Fibroblast of the aortic adventitia (primary cell): ENCODE data around the gene CHRNB2. TPM values are rescaled to one million over a fixed set of nuclear protein-coding genes. Genes with fewer than 3 reads are reported as not detected.
A peak's percentile ranks its signal among the peaks of the same experiment; 100 is the strongest.

Experiments used
- DNase-seq: peaks from one replicate; pipeline ENCODE4 v3.0.0-alpha.2; 2010; ENCODE audit warnings: low read depth
- H3K4me3 ChIP-seq: 2 replicates; pipeline ENCODE4 v1.5.1; 2011; ENCODE audit warnings: low read depth, mild to moderate bottlenecking, control low read depth, low read length, moderate library complexity
- total RNA-seq: library from RNA; depleted of rRNA; stranded (reverse); fragments of >200 nt; gene quantifications from 2 replicates; pipeline ENCODE4 v1.2.3, GENCODE V29; 2012; ENCODE audit warnings: low replicate concordance
- TF ChIP-seq, protein P1 (sequence below): IDR thresholded peaks from 2 replicates; pipeline ENCODE4 v1.5.1; 2011; ENCODE audit warnings: mild to moderate bottlenecking, low read length, control low read depth, inconsistent platforms; ENCODE audit not compliant: insufficient read depth

The CHRNB2 gene
- total RNA-seq, 1 donor: under 0.01 TPM

DNA sequence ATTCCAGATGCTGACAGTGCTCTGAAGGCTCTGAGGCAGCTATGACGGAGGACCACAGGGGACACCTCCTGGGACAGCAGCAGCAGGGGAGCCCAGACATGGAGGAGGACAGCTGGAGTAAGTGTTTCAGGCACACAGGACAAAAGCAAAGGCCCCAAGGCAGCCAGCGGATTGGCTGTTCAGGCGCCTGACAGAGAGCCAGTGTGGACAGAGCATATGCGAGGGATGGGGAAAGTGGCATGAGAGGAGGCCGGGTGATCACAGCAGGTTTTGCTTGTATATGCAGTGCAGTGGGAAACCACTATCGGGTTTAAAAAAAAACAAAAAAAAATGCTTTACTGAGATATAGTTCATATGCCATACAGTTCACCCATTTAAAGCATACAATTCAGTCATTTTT is 19.1 kb downstream of the CHRNB2 start:
- TF ChIP-seq, protein P1, sequence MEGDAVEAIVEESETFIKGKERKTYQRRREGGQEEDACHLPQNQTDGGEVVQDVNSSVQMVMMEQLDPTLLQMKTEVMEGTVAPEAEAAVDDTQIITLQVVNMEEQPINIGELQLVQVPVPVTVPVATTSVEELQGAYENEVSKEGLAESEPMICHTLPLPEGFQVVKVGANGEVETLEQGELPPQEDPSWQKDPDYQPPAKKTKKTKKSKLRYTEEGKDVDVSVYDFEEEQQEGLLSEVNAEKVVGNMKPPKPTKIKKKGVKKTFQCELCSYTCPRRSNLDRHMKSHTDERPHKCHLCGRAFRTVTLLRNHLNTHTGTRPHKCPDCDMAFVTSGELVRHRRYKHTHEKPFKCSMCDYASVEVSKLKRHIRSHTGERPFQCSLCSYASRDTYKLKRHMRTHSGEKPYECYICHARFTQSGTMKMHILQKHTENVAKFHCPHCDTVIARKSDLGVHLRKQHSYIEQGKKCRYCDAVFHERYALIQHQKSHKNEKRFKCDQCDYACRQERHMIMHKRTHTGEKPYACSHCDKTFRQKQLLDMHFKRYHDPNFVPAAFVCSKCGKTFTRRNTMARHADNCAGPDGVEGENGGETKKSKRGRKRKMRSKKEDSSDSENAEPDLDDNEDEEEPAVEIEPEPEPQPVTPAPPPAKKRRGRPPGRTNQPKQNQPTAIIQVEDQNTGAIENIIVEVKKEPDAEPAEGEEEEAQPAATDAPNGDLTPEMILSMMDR: no peak
- no peak for DNase-seq
- H3K4me3 ChIP-seq: no peak overlapping the region

DNA sequence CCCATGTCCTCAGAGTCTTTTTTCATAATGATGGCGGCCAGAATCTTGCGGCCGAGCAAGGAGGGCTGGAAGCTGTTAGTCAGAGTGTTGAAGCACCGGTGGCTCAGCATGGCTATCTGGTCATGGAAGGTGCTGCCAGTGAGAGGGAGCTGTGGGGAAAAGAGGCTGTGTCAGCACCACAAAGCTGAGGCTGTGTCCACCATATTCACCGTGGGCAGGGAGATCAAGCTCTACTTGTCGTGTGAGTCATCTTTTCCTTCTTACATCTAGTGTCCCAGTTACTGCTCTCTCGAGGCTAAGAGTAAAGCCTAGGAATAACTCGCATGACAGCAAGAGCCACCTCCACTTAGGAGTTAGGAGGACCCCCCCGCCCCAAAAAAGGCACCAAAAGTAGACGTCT is 22.2 kb downstream of the CHRNB2 start:
- TF ChIP-seq, protein P1: no peak
- no peak for DNase-seq
- H3K4me3 ChIP-seq: no peak overlapping the region

DNA sequence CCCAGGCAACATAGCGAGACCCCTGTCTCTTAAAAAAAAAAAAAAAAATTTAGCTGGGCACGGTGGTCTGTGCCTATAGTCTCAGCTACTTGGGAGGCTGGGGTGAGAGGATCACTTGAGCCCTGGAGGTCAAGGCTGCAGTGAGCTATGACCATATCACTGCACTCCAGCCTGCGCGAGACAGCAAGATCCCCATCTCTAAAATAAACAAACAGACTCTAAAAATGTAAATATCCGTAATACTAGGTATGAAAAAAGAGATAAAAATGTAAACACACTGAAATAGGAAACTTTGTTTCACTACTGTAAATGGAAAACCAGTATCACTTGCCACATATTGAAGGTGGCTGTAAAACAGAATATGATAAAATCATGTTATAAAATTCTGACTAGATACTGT is 23.2 kb downstream of the CHRNB2 start:
- no peak overlapping the region for H3K4me3 ChIP-seq
- no peak for DNase-seq
- TF ChIP-seq, protein P1: no peak

DNA sequence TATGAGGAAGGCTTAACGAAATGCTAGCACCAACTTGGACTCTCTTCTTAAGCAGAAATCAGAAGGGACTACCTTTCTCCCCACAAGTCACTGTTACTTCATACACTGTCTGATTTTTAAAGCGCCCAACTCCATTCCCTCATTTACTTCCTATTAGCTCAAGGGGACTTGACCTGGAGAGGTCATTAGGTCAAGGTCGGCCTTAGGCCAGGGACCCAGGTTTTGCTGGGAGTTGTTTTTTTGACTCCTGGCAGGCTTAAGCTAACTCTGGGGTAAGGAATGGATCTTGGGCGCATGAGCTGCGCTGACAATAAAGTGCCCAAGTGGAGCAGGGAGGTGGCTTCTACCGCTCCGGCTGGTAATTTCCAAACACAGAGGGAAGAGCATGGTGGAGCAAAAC is 23.6 kb downstream of the CHRNB2 start:
- no peak for DNase-seq

DNA sequence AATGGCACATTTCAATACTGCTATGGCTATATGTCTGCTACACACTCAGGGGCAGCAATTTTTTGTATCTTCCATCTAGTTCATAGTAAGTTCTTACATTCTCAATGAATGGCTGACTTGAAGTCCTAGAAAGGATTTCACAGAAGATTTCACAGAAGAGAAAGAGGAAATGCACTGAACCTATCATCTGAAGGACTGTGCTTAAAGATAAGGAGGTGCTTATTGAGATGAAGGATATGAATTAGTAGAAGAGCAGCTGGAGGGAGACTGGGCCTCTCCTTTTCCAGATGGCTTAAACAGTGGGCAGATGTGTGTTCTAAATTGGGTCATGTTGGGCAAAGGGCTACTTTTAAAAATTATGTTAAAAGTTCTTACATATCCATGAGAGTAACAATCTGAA is 25.8 kb downstream of the CHRNB2 start:
- DNase-seq: no peak
- TF ChIP-seq, protein P1: no peak
- H3K4me3 ChIP-seq: no peak overlapping the region

More for the DNA sequence above, 23.6 kb downstream of the CHRNB2 start:
- TF ChIP-seq, protein P1: no peak
- no peak overlapping the region for H3K4me3 ChIP-seq

DNA sequence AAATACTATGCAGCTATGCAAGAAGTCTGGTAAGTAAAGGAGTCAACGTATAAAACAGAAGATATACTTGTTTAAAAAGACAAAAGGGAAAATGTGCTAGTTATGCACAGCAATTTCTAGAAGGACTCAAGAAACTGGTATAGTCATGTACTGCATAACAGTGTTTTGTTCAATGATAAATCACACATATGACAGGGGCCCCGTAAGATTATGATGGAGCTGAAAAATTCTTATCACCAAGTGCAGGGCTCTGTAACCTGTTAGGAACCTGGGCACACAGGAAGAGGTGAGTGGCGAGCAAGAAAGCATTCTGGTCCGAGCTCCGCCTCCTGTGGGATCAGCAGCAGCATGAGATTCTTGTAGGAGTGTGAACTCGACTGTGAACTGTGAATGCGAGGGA is 27.2 kb downstream of the CHRNB2 start:
- TF ChIP-seq, protein P1: no peak
- no peak for DNase-seq
- H3K4me3 ChIP-seq: no peak overlapping the region

DNA sequence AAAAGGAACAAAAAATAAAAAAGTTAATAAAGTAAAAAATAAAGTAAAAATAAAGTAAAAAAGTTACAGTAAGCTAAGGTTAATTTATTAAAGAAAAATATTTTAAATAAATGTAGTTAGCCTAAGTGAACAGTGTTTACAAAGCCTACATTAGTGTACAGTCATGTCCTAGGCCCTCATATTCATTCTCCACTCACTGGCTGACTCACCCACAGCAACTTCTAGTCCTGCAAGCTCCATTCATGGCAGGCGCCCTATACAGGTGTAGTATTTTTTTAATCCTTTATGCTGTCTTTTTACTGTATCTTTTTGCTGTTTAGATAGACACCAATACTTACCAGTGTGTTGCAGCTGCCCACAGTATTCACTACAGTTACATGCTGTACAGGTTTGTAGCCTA is 28.0 kb downstream of the CHRNB2 start:
- no peak overlapping the region for H3K4me3 ChIP-seq
- DNase-seq: peak; percentile 16
- TF ChIP-seq, protein P1: no peak
